GM06990 (cell line): Measurements from ENCODE around the gene TLCD3A.

Experiments used
- DNase-seq: peaks from one replicate; pipeline ENCODE4 v3.0.0-alpha.2; 2011; ENCODE audit not compliant: insufficient read length; ENCODE audit errors: extremely low read depth
- H3K27me3 ChIP-seq: replicated peaks from 2 replicates; pipeline ENCODE4 v1.6.0; 2011; ENCODE audit warnings: low read length; ENCODE audit not compliant: control insufficient read depth, insufficient read depth
- H3K36me3 ChIP-seq: 2 replicates; pipeline ENCODE4 v1.5.1; 2011; ENCODE audit warnings: low read length; ENCODE audit not compliant: control insufficient read depth, insufficient read depth
- H3K4me3 ChIP-seq: replicated peaks from 2 replicates; pipeline ENCODE4 v1.5.1; 2011; ENCODE audit warnings: low read depth, mild to moderate bottlenecking, control low read depth, low read length
- TF ChIP-seq, protein P1 (sequence below): IDR thresholded peaks from 2 replicates; pipeline ENCODE4 v1.5.1; 2011; ENCODE audit warnings: low read length, control low read depth, mild to moderate bottlenecking, inconsistent platforms; ENCODE audit not compliant: insufficient read depth, poor library complexity, severe bottlenecking

The TLCD3A gene

DNA sequence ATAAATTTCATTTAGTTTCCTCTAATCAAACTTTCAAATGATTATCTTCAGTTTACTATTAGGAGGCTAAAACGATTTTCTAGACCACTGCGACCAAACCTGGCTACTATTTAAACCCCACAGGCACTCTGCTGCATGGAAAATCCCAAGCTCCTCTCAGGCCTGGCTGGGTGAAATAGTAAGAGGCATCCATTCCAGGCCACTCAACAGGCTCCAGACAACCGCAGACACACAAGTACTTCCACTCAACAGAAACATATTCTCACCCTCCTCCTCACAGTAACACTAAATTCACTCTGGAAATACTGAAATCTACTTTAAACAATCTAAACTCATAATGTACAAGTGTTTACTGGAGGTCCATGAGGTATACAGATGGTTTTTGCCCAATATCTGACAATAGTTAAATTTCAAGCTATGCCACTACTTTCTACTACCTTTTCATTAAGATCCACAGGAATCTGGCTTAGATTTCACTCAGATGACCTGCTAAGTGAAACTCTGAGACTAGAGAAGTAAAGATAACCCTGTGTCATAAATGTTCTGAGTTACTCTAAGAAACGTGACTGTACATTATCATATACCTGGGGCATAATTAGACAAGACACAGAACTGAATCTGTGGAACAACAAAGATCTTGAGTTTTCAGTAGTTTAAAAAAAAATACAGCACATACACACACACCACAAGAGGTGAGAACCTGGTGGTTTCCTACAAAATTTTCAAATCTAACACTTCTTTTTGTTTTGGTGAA is 28.1 kb upstream of the TLCD3A start:
- H3K27me3 ChIP-seq: no peaks in the 10 kb centered on the region
- H3K4me3 ChIP-seq: no peak overlapping the region
- TF ChIP-seq, protein P1, sequence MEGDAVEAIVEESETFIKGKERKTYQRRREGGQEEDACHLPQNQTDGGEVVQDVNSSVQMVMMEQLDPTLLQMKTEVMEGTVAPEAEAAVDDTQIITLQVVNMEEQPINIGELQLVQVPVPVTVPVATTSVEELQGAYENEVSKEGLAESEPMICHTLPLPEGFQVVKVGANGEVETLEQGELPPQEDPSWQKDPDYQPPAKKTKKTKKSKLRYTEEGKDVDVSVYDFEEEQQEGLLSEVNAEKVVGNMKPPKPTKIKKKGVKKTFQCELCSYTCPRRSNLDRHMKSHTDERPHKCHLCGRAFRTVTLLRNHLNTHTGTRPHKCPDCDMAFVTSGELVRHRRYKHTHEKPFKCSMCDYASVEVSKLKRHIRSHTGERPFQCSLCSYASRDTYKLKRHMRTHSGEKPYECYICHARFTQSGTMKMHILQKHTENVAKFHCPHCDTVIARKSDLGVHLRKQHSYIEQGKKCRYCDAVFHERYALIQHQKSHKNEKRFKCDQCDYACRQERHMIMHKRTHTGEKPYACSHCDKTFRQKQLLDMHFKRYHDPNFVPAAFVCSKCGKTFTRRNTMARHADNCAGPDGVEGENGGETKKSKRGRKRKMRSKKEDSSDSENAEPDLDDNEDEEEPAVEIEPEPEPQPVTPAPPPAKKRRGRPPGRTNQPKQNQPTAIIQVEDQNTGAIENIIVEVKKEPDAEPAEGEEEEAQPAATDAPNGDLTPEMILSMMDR: no peak
- DNase-seq: no peak
- H3K36me3 ChIP-seq: peaks cover 4% of the 10 kb centered on the region

DNA sequence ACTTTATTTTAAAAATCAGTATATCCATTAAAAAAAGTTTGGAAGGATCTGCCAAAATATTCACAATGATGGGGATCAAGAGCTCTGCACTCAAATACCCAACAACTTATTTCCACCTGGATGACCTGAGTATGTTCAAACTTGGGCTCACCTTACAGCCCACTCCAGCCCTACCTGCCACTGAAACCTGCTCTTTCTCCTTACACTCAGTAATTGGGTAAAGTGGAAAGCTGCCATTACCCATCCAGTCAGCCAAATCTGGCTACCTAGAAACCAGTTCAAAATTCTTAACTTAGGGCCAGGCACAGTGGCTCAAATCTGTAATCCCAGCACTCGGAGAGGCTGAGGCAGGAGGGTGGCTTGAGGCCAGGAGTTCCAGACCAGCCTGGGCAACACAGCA is 27.4 kb upstream of the TLCD3A start:
- DNase-seq: no peak
- peaks cover 4% of the 10 kb centered on the region for H3K36me3 ChIP-seq
- no peaks in the 10 kb centered on the region for H3K27me3 ChIP-seq
- TF ChIP-seq, protein P1: no peak
- H3K4me3 ChIP-seq: no peak overlapping the region

DNA sequence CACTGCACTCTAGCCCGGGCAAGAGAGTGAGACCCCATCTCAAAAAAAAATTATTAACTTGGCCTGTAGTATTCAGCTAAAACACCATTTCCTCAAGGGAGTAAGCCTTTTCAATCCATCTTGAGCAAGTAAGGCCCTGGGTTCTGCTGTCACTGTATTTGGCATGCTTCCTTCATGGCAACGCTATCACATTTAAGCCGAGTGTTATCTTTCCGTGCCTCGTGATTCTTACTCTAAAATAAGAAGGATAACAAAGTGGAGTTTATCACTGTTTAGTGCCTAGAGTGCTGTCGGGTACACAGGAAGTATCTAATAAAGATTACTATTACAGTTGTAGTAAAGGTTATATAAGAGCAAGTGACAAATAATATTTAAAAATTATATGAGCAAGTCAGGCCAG is 26.5 kb upstream of the TLCD3A start:
- Histone ChIP-seq H3K27me3 (no peaks in the 10 kb centered on the region), H3K36me3 (peaks cover 4% of the 10 kb centered on the region), H3K4me3 (no peak overlapping the region)
- no peak for DNase-seq
- TF ChIP-seq, protein P1: no peak

DNA sequence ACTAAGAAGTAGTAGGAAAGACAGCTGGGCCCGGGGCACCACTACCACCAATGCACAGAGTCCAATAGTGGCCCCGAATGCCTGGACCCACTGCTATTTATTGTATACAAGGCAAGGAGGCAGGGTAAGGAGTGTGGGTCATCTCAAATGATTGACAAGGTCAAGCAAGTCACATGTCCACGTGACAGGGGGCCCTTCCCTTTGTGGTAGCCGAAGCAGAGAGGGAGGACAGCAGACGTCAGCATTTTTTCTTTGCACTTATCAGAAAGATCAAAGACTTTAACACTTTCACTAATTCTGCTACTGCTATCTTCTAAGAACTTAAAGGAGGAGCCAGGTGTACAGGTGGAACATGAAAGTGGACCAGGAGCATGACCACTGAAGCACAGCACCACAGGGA is 24.3 kb upstream of the TLCD3A start:
- Histone ChIP-seq H3K36me3 (peaks cover 4% of the 10 kb centered on the region), H3K4me3 (no peak overlapping the region), H3K27me3 (no peaks in the 10 kb centered on the region)
- no peak for DNase-seq
- TF ChIP-seq, protein P1: no peak

DNA sequence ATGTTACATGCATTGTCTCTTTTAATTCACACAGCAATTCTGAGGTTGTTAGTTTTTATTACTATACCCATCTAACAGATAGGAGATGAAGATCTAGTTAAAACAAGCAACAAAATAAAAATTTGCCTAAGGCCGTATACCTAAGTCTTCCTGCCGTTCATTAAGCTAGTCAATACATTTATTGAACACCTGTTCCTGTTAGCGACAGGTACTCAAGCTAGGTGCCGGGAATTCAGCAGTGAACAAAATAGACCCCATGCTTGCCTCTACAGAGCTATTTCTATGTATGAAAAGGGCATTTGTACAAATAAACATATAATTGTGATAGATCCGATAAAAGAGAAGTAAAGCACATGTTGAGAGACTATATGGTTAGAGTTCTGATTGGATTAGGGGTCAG is 14.3 kb upstream of the TLCD3A start:
- no peak for DNase-seq
- TF ChIP-seq, protein P1: no peak
- Histone ChIP-seq H3K36me3 (no peaks in the 10 kb centered on the region), H3K4me3 (no peak overlapping the region), H3K27me3 (no peaks in the 10 kb centered on the region)
